Measurements from ENCODE around the gene POLD1.
A peak's percentile ranks its signal among the peaks of the same experiment; 100 is the strongest.

The POLD1 gene

DNA sequence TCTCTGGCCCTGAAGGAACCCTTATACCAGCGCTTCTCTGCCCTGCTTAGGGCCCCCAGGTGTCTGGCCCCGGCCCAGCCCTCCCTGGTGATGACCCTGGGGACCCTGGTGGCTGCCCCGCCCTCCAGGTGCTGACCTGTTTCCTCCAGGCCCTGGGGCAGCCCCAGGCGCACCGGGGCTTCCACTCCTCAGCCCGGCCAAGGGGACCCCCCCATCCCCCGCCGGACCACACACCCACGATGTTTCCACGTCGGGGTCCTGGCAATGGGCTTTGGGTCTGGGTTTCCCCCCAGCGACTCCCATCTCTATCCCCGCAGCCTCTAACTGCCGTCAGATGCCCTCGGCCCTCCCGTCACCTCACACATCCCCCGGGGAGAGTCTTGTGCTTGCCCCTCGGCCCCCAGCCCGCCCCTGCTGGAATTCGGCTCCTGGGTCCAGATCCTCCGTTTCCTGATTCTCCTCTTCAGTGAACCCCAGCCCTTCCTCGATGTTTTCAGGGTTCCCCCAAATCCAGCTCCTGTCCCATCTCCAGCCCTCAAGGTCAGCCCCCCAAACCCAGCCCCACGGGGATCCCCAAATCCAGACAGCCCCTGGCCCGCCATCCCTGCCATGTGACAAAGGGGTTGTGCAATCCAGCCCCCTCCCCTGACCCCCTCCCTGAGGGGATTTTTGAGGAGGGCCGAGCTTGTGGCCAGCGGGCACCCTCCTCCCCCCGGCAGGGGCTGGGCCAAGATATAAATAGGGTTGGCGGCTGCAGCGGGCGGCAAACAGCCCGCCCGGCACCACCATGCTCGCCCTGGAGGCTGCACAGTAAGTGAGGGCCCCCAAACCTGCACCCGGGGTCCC lies 34.3 kb downstream of the POLD1 start, which contains the start of gene SPIB:
Gene SPIB (plus strand): TSS at position 763 of the 846 bp plus-strand sequence. CDS start 25 bp downstream, at position 788.
- no peak for DNase-seq (ENCODE audit: low read depth in 2 of 2)

DNA sequence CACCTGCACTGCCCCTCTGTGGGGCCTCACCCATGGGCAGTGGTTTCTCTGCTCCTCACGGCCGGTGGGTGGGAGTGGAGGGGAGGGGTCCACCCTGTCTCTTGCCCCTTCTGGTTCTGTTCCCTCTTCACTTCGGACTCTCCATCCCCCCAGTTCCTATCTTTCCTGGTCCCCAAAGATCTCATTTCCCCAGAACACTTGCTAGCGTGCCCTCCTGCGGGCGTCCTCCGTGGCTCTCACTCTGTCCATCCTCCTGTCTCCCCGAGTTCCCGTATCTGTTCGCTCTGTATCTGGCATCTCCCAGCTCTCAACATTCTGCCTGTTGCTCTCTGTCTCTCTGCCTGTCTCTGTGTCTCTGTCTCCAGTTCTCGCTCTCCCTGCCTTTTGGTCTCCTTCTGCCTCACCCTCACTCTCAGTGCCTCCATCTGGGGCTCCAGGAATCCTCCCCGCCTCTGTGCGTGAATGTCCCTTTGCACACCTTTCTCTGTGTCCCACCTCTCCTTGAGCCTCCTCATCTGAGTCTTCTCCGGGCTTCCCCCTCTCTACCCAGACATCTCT lies 35.0 kb downstream of the POLD1 start:
- DNase-seq (ENCODE audit: low read depth in 2 of 2) = no peak

DNA sequence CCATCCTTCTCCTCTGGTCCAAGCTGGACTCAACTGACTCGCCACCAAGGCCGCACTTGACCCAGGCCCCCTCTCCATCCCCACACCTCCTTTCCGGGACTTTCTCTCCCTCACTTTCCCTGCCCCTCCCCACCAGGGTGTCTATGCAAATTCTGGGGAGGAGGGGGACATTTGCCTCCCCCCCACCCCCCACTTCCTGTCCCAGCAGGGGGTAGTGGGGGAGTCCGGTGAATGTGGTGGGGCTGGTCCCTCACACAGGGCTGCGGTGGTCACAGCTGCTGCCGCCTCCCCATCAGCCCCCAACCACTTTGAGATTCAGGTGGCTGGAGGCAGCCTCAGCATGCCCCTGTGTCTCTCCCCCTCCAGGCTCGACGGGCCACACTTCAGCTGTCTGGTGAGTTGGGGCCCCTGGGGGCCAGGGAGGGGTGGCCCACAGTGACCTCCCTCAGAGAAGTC lies 35.5 kb downstream of the POLD1 start:
- DNase-seq (ENCODE audit: low read depth in 2 of 2) = no peak

- no peak for DNase-seq (ENCODE audit: low read depth in 2 of 2)
These were observed 36.0 kb downstream of the POLD1 start for GRCh38 chr19:50420127-50420526.

DNA sequence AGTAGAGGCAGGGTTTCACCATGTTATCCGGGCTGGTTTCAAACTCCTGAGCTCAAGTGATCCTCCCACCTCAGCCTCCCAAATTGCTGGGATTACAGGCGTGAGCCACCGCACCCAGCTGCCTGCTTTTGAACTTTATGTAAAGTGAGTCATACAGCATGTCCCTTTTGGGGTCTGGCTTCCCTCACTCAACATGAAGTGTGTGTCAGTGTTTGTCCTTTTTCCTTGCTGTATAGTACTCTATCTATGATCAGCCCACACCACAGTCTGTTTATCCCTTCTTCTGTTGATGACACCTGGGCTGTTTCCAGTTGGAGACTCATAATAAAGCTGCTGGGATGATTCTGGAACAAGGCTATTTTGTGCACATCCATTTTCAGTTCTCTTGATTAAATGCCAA lies 36.7 kb downstream of the POLD1 start:
- DNase-seq (ENCODE audit: low read depth in 2 of 2) = no peak

- DNase-seq (ENCODE audit: low read depth in 2 of 2) = no peak
These were observed 38.5 kb downstream of the POLD1 start for GRCh38 chr19:50422397-50423278.

- no peak for DNase-seq (ENCODE audit: low read depth in 2 of 2)
These were observed 39.3 kb downstream of the POLD1 start for GRCh38 chr19:50423279-50424113.

GRCh38 chr19:50425581-50425980 lies 41.4 kb downstream of the POLD1 start:
- no peak for DNase-seq (ENCODE audit: low read depth in 2 of 2)

DNA sequence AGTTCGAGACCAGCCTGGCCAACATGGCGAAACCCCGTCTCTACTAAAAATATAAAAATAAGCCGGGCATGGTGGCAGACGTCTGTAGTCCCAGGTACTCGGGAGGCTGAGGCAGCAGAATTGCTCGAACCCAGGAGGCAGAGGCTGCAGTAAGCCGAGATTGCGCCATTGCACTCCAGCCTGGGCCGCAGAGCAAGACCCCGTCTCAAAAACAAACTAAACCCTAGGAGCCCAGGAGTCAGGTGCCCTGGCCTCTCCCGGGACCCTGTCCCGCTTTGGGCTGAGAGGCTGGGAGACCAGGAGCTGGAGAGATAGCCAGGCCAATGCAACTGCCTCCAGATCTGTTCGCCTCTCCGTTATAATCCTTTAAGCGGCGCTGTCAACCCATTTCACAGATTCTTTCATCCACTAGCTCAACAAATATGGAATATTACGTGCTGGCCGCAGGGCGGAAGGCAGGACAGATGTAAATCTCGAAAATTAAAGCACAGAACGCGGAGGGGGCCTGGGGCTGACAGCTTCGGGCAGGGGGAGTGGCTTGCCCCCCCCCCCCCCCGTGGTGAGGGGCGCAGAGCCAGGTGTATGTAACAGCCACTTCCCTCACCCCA lies 43.3 kb downstream of the POLD1 start:
- no peak for DNase-seq (ENCODE audit: low read depth in 2 of 2)

GRCh38 chr19:50427997-50428425 lies 43.9 kb downstream of the POLD1 start:
- peak; percentile 11 to 25 for DNase-seq (ENCODE audit: low read depth in 2 of 2)

GRCh38 chr19:50428772-50429463 lies 44.8 kb downstream of the POLD1 start:
- no peak for DNase-seq (ENCODE audit: low read depth in 2 of 2)

GRCh38 chr19:50430888-50431342 lies 46.8 kb downstream of the POLD1 start:
- DNase-seq (ENCODE audit: low read depth in 2 of 2) = no peak

GRCh38 chr19:50431343-50432220 lies 47.4 kb downstream of the POLD1 start:
- DNase-seq (ENCODE audit: low read depth in 2 of 2) = peak; percentile 22 to 32

DNA sequence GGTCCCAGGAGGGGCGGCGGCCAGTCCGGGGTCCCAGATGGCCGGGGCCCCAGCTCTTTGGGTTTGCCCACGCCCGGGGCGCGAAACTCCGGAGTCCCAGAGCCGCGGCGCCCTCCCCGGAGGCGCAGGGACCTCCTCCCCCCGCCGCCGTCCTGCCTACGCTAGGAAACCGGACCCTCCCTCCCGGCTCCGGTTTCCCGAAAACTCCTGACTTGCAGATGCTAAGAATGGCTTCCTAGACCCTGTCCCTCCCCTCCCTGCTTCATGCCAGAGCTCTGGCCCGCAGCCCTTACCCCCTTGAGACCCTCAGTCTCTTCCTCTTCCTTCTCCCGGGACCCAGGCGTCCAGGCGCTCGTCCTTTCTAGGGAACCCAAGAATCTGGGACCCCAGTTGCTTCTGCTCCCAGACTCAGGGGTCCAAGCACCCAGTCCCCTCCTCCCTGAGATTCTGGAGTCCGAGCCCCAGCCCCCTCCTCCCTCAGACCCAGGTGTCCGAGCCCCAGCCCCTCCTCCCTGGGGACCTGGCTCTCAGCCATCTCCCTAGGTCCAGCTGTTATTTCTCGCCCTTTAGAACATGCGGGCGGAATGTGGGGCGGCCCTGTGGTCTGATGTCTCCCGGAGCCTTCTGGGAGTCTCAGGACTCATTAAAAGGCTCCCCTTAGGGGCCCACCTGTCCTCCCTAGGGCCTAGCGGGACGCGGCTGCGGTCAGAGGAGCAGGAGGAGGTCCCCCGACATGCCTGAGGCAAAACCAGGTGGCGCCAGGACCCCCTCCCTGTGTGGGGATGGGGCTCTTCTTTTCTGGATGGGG lies 48.3 kb downstream of the POLD1 start, which contains the start of gene MYBPC2:
Gene MYBPC2 (plus strand): TSS at position 672 of the 808 bp plus-strand sequence. CDS start 62 bp downstream, at position 734.
- DNase-seq (ENCODE audit: low read depth in 2 of 2) = no peak

GRCh38 chr19:50433201-50434180 lies 49.3 kb downstream of the POLD1 start:
- no peak for DNase-seq (ENCODE audit: low read depth in 2 of 2)

GRCh38 chr19:50434525-50434924 lies 50.4 kb downstream of the POLD1 start:
- DNase-seq (ENCODE audit: low read depth in 2 of 2) = no peak

- DNase-seq (ENCODE audit: low read depth in 2 of 2) = no peak
These were observed 51.1 kb downstream of the POLD1 start for GRCh38 chr19:50435221-50435620.

Measured in fibroblast of skin of left quadriceps (primary cell).